ENCODE measurements around the gene RAB40B. TPM values are rescaled to one million over a fixed set of nuclear protein-coding genes. Genes with fewer than 3 reads are reported as not detected.

Gene RAB40B
- total RNA-seq, 1 donor from 2014 or later: 29.2 TPM

GRCh38 chr17:82705756-82706155 lies 7.3 kb upstream of the RAB40B start:
- no peak overlapping the region for H3K27ac ChIP-seq
- no peaks in the 10 kb centered on the region for H3K27me3 ChIP-seq
- no peak for TF ChIP-seq CTCF (IDR thresholded peaks at IDR 0.05)
- TF ChIP-seq POLR2AphosphoS5 (IDR thresholded peaks at IDR 0.05; ENCODE audit: insufficient read depth in 1 of 2, low read depth in 1 of 2): no peak
- TF ChIP-seq POLR2A (IDR thresholded peaks at IDR 0.05): no peak
- intact Hi-C loops (cut with DNase I): no loop called here
- no peaks in the 10 kb centered on the region for H3K36me3 ChIP-seq
- no peak for DNase-seq (ENCODE audit: extremely low spot score in 2 of 2)
- H3K4me1 ChIP-seq: peaks cover 11% of the 10 kb centered on the region
- H3K4me3 ChIP-seq: no peak overlapping the region
- H3K9me3 ChIP-seq: no peaks in the 10 kb centered on the region

GRCh38 chr17:82704886-82705285 lies 6.4 kb upstream of the RAB40B start:
- intact Hi-C loops (cut with DNase I): no loop called here
- Histone ChIP-seq H3K36me3 (no peaks in the 10 kb centered on the region), H3K27me3 (no peaks in the 10 kb centered on the region), H3K27ac (no peak overlapping the region), H3K4me1 (peaks cover 11% of the 10 kb centered on the region), H3K4me3 (no peak overlapping the region), H3K9me3 (no peaks in the 10 kb centered on the region)
- no peak for DNase-seq (ENCODE audit: extremely low spot score in 2 of 2)
- TF ChIP-seq CTCF (IDR thresholded peaks at IDR 0.05) (no peak), POLR2AphosphoS5 (IDR thresholded peaks at IDR 0.05; ENCODE audit: insufficient read depth in 1 of 2, low read depth in 1 of 2) (no peak), POLR2A (IDR thresholded peaks at IDR 0.05) (no peak)

GRCh38 chr17:82703935-82704865 lies 5.7 kb upstream of the RAB40B start:
- H3K27ac ChIP-seq: no peak overlapping the region
- H3K9me3 ChIP-seq: no peaks in the 10 kb centered on the region
- TF ChIP-seq CTCF (IDR thresholded peaks at IDR 0.05) (no peak), POLR2A (IDR thresholded peaks at IDR 0.05) (no peak), POLR2AphosphoS5 (IDR thresholded peaks at IDR 0.05; ENCODE audit: insufficient read depth in 1 of 2, low read depth in 1 of 2) (no peak)
- no peak overlapping the region for H3K4me3 ChIP-seq
- peaks cover 15% of the 10 kb centered on the region for H3K4me1 ChIP-seq
- H3K36me3 ChIP-seq: no peaks in the 10 kb centered on the region
- intact Hi-C loops (cut with DNase I): no loop called here
- H3K27me3 ChIP-seq: no peaks in the 10 kb centered on the region
- no peak for DNase-seq (ENCODE audit: extremely low spot score in 2 of 2)

- TF ChIP-seq POLR2A (IDR thresholded peaks at IDR 0.05) (no peak), POLR2AphosphoS5 (IDR thresholded peaks at IDR 0.05; ENCODE audit: insufficient read depth in 1 of 2, low read depth in 1 of 2) (no peak), CTCF (IDR thresholded peaks at IDR 0.05) (no peak)
Measured at GRCh38 chr17:82703036-82703745, 4.7 kb upstream of the RAB40B start.

More at GRCh38 chr17:82703036-82703745, 4.7 kb upstream of the RAB40B start:
- Histone ChIP-seq H3K36me3 (no peaks in the 10 kb centered on the region), H3K4me1 (peaks cover 17% of the 10 kb centered on the region), H3K4me3 (no peak overlapping the region), H3K27me3 (no peaks in the 10 kb centered on the region), H3K9me3 (no peaks in the 10 kb centered on the region), H3K27ac (no peak overlapping the region)
- intact Hi-C loops (cut with DNase I): no loop called here
- no peak for DNase-seq (ENCODE audit: extremely low spot score in 2 of 2)

Data from vagina (tissue), 2 donors.